ELF-1 (cell line): ENCODE results near the gene NTN1.
"Not testable (repeated sequence)": the region's sequence is repeated elsewhere in the genome, so short reads cannot be mapped to it uniquely, and the experiment has no call there.

Experiments
- DNase-seq: peaks from one replicate; pipeline ENCODE4 v3.0.0-alpha.2; 2016; ENCODE audit warnings: low read depth, low spot score

Gene NTN1

DNA sequence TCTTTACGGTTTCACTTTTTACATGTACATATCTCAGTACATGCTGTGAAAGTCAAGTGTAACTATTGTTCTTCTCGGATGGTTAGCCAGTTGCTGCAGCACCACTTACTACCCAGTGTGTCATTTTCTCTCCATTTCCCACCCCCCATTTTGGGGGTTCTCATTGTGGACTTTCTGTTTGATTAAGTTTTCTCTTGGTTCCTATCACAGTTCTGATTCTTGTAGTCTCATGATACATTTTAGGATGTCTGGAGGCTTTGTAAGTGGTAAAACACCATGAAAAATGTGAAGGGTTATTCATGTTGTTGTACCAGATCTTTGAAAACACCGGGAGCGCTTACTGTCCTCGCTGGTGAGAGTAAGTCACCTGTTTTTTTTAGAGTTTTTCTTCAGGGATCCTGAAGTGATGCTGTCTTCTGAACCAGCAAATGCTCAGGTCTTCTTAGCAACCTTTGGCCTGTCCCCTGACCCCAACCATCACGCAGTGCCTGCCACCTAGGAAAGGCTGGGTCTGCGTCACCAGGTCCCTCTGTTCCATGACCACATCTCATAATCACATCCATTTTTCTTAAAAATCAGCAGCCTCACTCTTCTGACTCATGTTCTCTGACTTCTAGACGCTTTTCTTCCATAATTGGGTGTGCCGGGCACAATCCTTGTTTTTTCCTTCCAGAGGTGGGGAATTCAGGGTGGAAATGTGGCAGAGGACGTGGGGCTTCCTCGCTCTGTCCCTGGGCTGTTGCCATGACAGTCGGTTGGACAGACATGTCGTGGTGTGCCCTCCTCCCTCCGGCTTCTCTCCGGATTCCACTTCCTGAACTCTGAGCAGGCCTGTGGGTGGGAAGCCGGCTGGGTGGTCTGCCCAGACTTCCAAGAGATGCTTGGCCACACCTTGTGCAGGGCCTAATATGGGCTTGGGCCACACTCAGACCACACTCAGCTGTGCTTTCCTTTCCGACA is 102.6 kb downstream of the NTN1 start:
- no peak for DNase-seq

DNA sequence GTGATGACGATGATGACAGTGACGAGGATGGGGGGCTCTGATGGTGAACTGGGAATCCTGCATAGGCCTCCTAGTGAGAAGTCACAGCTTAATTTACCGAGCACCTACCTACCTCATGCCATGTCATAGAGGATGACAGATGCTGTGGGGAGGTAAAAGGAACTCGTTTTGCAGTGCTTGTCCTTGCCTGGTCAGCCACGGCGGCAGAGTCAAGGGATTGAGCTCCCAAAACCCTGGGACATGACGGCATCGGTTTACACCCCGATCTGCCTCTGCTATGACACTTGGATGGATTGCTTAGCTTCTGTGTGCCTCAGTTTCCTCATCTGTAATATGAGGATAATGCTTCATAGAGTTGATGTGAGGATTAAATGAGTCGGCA is 103.2 kb downstream of the NTN1 start:
- DNase-seq = no peak

DNA sequence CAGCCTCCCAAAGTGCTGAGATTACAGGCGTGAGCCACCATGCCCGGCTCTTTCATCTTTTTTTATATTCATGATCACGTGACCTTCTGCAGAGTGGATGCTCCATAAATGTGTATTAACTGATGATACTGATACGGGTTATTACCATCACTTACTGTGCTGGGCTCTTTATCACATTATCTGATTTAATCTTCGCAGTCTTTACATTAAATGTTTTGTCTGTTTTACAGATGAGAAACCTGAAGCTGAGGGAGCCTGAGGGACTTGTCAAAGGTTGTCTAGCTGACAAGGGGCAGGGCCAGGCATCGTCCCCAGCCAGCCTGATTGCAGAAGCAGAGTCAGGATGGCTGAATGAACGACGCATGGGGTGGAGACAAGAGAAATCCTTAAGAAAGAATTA is 104.4 kb downstream of the NTN1 start:
- DNase-seq = no peak

DNA sequence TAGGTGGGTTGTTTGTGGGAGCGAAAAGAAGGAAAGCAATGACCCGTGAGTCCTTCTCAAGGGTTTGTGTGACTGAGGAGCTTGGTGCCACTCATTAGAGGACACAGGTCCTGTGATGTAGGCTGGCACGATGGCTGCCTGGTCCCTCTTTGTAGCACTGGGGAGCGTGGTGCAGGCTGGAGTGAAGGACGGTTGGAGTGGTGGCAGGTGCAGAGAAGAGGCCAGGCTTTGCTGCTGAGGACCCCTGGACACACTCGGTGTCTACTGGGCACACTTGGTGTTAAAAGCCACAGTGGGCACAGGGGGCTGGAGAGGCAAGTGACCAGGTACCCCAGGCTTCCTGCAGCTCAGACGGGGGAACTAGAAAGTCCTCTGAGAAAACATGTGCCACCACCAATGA is 106.0 kb downstream of the NTN1 start:
- no peak for DNase-seq

- DNase-seq = no peak
Observed at GRCh38 chr17:9131371-9131770, 110.1 kb downstream of the NTN1 start.

GRCh38 chr17:9132291-9132690 is 111.0 kb downstream of the NTN1 start:
- DNase-seq = no peak

GRCh38 chr17:9132944-9133610 is 111.8 kb downstream of the NTN1 start:
- no peak for DNase-seq

- peak; percentile 50 for DNase-seq
Observed at GRCh38 chr17:9138161-9138717, 116.9 kb downstream of the NTN1 start.

DNA sequence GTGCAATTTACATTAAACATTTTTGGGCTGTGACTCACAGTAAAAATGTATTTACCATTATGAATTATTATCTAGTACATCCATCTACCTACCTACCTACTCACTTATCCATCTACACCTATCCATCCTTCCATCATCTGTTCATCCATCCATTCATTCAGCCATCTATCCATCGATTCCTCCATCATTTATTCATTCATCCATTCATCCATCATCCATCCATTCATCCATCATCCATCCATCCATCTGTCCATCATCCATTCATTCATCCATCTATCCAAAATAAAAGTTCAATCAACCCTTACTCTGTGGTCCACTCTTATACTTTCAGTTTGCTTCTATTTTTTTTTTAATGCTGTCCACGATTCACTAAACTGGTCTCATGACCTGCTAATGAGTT is 118.4 kb downstream of the NTN1 start:
- DNase-seq = no peak

DNA sequence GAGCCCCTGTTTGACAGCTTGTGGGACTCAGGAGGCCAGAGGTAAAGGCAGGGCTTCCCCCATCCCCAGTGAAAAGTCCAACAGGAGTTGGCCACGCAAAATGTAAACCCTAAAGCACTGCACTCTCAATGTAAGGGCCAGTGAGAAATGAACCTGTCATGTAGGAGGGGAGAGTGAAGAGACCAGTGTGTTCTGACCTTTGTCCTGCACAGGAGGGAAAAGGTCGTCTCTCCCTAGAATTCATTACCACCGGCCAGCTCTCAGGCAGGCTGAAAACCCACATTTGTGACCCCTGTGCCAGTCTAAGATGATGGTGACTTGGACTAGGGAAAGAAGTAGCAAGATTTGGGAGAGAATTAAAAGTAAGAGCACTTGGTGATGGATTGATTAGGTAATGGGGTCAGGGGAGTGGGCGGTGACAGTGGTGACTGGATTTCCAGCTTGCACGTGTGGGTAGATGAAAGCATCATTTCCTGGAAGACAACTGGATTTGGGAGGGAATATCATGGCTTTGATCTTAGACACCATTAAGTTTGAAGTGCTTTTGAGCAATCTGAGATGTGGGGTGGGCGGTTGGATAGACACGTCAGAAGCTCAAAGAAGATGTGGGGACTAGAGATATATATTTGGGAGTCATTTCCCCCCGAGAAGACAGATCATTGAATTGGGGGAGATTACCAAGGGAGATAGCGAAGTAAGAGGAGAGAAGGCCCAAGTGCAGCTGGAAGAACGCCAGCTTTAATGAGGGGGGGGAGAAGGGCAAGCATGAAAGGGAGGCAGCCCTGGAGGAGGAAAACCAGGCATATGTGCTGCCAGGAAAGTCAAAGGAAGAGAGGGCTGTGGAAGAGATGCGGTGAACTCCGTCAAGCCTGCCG is 119.5 kb downstream of the NTN1 start:
- no peak for DNase-seq

DNA sequence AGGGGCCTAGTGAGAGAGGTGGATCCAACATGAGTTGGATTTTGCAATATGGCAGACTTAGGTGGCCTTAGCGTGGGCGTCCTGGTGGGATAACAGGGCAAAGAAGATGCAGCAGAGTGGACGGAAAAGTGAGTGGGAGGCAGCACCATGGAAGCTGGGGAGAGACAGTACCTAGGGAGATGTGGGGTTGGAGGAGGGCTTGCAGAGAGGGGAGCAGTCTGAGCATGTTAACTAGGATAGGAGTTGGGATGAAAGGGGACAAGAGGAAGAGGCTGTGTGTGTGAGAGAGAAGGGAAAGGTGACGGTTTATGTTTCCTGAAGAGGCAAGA is 120.1 kb downstream of the NTN1 start:
- no peak for DNase-seq

GRCh38 chr17:9142772-9143494 is 121.6 kb downstream of the NTN1 start:
- DNase-seq = no peak

- DNase-seq = peak; percentile 64
Observed at GRCh38 chr17:9144502-9145249, 123.4 kb downstream of the NTN1 start.

- no peak for DNase-seq
Observed at GRCh38 chr17:9146064-9146463, 124.8 kb downstream of the NTN1 start.

GRCh38 chr17:9148905-9149525 is 127.7 kb downstream of the NTN1 start:
- DNase-seq = peak; percentile 37

GRCh38 chr17:9150446-9151090 is 129.3 kb downstream of the NTN1 start:
- peak; percentile 88 for DNase-seq

DNA sequence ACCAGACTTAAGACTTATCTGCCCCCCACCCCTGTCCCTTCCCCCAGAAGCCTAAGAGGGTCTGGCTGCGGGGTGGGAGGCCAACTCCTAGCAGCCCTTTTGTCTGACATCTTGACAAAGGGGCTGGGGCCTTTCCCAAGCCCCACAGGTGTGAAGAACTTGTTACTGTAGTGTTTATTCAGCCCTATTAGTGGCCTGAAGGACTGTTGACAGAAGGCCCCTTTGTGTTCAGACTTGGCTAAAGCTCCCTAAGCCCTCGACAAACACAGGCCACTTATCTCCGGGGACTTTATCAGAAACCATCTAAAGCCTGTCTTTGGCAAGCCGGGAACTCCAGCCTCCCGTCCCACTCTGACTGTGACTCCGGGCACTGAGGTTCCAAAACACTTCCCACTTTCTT is 129.8 kb downstream of the NTN1 start:
- DNase-seq = peak; percentile 79

GRCh38 chr17:9151740-9152139 is 130.4 kb downstream of the NTN1 start:
- DNase-seq = not testable (repeated sequence)
